GM12873 (cell line): ENCODE measurements around the gene FOXP1.

Experiments
- TF ChIP-seq, protein P1 (sequence below): IDR thresholded peaks from 2 replicates; pipeline ENCODE4 v1.5.1; 2012; ENCODE audit warnings: low read depth, mild to moderate bottlenecking, moderate library complexity, low read length, control low read depth; ENCODE audit not compliant: insufficient read depth; ENCODE audit errors: missing control alignments

FOXP1 gene

DNA sequence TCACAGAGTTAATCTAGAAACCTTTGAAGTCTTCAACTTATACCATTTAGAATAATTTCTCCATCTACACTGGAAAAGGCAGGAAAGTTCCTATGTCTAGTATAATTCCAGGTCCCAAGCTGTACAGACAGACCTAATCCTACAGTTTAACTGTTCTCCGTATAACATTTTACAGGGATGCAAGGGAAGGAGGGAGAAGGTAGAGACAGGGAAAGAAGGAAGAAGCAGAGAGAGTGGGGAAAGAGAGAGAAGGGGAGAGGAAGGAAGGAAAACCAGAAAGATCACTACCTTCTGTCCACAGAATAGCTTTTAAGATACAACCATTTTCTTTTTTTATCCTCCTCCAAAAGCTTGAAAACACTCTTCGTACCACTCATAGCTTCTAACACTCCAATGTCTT is 185.8 kb downstream of the FOXP1 start:
- TF ChIP-seq, protein P1, sequence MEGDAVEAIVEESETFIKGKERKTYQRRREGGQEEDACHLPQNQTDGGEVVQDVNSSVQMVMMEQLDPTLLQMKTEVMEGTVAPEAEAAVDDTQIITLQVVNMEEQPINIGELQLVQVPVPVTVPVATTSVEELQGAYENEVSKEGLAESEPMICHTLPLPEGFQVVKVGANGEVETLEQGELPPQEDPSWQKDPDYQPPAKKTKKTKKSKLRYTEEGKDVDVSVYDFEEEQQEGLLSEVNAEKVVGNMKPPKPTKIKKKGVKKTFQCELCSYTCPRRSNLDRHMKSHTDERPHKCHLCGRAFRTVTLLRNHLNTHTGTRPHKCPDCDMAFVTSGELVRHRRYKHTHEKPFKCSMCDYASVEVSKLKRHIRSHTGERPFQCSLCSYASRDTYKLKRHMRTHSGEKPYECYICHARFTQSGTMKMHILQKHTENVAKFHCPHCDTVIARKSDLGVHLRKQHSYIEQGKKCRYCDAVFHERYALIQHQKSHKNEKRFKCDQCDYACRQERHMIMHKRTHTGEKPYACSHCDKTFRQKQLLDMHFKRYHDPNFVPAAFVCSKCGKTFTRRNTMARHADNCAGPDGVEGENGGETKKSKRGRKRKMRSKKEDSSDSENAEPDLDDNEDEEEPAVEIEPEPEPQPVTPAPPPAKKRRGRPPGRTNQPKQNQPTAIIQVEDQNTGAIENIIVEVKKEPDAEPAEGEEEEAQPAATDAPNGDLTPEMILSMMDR: no peak

- TF ChIP-seq, protein P1: peak; percentile 61
Observed at GRCh38 chr3:71397046-71397445, 186.5 kb downstream of the FOXP1 start.

DNA sequence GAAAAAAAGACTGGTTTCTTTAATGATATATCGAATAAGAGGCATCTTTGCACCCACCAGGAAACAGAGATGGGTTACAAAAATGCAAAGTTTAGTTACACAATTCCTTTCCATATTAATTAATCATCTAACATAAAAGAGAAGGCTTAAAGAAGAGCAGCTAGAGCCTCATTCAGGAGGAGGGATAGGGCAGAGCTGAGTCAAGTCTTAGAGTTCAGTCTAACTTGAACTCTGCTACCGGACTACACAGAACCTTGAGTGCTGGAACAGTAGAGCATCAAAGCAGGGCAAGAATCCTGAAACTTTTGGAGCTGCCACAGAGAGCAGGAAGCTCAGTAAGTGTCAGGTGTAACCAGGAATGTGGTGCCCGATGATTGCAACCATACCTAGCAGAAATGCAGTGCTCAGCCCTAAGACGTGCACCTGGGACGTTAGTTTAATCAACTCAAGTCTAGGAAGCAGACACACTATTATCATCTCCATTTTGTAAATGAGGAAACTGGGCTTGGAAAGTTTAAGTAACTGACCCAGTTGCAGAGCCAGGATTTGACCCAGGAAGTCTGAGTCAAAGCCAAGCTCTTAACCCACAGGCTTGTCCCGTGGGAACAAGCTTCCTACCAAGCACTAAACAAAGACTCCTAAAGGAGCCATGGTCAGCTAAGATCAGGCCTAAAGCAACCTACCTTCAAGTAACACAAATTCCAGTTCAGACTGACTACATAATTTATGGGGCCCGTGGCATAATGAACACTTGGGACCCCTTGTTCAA is 187.4 kb downstream of the FOXP1 start:
- TF ChIP-seq, protein P1: no peak

- TF ChIP-seq, protein P1: no peak
Observed at GRCh38 chr3:71395470-71395869, 188.1 kb downstream of the FOXP1 start.

GRCh38 chr3:71393745-71394144 is 189.8 kb downstream of the FOXP1 start:
- TF ChIP-seq, protein P1: no peak

DNA sequence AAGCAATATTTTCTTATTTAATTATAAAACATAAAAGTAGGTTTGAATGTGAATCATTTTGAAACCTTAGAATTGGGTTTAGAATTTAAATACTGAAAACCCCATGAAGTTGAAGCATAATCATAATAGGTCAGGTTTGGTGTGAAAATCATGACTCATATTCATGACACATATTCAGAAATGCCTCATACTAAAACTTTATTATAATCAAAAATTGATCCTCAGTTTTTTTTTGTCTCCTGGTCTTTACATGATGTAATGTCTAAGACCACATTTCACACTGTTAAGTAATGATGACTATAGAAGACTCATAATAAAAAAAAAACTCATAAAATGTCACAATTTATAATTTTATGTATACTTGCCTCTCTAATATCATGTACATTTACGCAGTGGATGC is 190.4 kb downstream of the FOXP1 start:
- TF ChIP-seq, protein P1: no peak

DNA sequence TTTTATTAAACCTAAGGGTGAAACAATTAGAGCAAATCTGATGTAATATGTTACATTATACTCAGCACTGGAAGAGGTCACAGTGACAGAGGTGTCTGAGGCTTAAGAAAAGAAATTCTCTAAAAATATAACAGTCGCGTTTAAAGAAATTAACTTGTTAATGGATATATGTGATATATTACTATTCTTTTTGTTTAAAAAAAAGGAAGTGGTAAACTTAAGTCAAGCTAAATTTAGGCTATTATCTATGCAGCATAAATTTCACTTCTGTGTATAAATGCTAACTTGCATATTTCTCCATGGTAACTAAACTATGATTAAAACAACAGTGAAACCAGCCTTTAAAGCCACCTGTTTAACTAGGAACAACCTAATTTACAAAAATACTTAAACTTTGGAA is 191.3 kb downstream of the FOXP1 start:
- TF ChIP-seq, protein P1: no peak
